ENCODE data around the gene ITIH5.

DNA sequence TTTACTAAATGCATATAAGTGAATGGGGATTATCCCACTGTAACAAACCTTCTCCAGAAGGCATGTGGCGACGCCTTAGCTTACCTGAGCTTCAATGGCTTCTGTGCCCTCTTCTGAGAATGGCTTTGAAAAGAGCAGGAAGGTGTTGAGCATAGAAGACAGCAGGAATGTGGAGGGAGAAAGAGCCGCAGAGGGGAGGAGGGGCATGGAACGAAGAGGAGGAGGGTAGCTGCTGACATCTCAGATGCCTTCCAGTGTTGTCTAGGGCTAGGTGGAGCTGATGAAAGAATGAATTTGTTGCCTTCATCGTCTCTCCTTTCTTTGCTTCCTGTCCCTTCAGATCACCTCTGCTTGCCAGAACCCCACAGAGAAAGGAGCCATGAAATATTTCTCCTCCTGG lies 86.2 kb downstream of the ITIH5 start:
- TF ChIP-seq, protein P1, sequence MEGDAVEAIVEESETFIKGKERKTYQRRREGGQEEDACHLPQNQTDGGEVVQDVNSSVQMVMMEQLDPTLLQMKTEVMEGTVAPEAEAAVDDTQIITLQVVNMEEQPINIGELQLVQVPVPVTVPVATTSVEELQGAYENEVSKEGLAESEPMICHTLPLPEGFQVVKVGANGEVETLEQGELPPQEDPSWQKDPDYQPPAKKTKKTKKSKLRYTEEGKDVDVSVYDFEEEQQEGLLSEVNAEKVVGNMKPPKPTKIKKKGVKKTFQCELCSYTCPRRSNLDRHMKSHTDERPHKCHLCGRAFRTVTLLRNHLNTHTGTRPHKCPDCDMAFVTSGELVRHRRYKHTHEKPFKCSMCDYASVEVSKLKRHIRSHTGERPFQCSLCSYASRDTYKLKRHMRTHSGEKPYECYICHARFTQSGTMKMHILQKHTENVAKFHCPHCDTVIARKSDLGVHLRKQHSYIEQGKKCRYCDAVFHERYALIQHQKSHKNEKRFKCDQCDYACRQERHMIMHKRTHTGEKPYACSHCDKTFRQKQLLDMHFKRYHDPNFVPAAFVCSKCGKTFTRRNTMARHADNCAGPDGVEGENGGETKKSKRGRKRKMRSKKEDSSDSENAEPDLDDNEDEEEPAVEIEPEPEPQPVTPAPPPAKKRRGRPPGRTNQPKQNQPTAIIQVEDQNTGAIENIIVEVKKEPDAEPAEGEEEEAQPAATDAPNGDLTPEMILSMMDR (IDR thresholded peaks at IDR 0.05; ENCODE audit: low read length): no peak
- TF ChIP-seq EZH2 (optimal IDR thresholded peaks at IDR 0.05; ENCODE audit: low read depth, low read length) (no peak), EZH2phosphoT487 (IDR thresholded peaks at IDR 0.05; ENCODE audit: low read length) (no peak)

Data from MM.1S (cell line).